ENCODE results near the gene CDK14.

Gene CDK14

GRCh38 chr7:90839727-90840291 is 243.7 kb downstream of the CDK14 start:
- in situ Hi-C loops (cut with HindIII; ENCODE audit: low pct_ligation_motif_present, low pct_unique_long_range_greater_than_20kb, low sequenced_read_pairs), result no loop called here
- no peak for DNase-seq

GRCh38 chr7:90841759-90842429 is 245.8 kb downstream of the CDK14 start:
- DNase-seq, result no peak
- in situ Hi-C loops (cut with HindIII; ENCODE audit: low pct_ligation_motif_present, low pct_unique_long_range_greater_than_20kb, low sequenced_read_pairs), result no loop called here

GRCh38 chr7:90842430-90842788 is 246.3 kb downstream of the CDK14 start:
- no peak for DNase-seq
- in situ Hi-C loops (cut with HindIII; ENCODE audit: low pct_ligation_motif_present, low pct_unique_long_range_greater_than_20kb, low sequenced_read_pairs), result no loop called here

GRCh38 chr7:90843472-90843871 is 247.4 kb downstream of the CDK14 start:
- in situ Hi-C loops (cut with HindIII; ENCODE audit: low pct_ligation_motif_present, low pct_unique_long_range_greater_than_20kb, low sequenced_read_pairs), result no loop called here

GRCh38 chr7:90844421-90844820 is 248.3 kb downstream of the CDK14 start:
- in situ Hi-C loops (cut with HindIII; ENCODE audit: low pct_ligation_motif_present, low pct_unique_long_range_greater_than_20kb, low sequenced_read_pairs), result no loop called here
- no peak for DNase-seq

More at GRCh38 chr7:90843472-90843871, 247.4 kb downstream of the CDK14 start:
- DNase-seq, result no peak

- in situ Hi-C loops (cut with HindIII; ENCODE audit: low pct_ligation_motif_present, low pct_unique_long_range_greater_than_20kb, low sequenced_read_pairs), result no loop called here
- no peak for DNase-seq
Observed at GRCh38 chr7:90846192-90846591, 250.1 kb downstream of the CDK14 start.

GRCh38 chr7:90850066-90850465 is 253.9 kb downstream of the CDK14 start:
- in situ Hi-C loops (cut with HindIII; ENCODE audit: low pct_ligation_motif_present, low pct_unique_long_range_greater_than_20kb, low sequenced_read_pairs), result no loop called here

GRCh38 chr7:90850471-90850870 is 254.3 kb downstream of the CDK14 start:
- DNase-seq, result no peak
- in situ Hi-C loops (cut with HindIII; ENCODE audit: low pct_ligation_motif_present, low pct_unique_long_range_greater_than_20kb, low sequenced_read_pairs), result no loop called here

More at GRCh38 chr7:90850066-90850465, 253.9 kb downstream of the CDK14 start:
- DNase-seq, result no peak

GRCh38 chr7:90853205-90853604 is 257.1 kb downstream of the CDK14 start:
- DNase-seq, result no peak
- in situ Hi-C loops (cut with HindIII; ENCODE audit: low pct_ligation_motif_present, low pct_unique_long_range_greater_than_20kb, low sequenced_read_pairs), result no loop called here

GRCh38 chr7:90856351-90857070 is 260.4 kb downstream of the CDK14 start:
- in situ Hi-C loops (cut with HindIII; ENCODE audit: low pct_ligation_motif_present, low pct_unique_long_range_greater_than_20kb, low sequenced_read_pairs), result no loop called here
- no peak for DNase-seq

- in situ Hi-C loops (cut with HindIII; ENCODE audit: low pct_ligation_motif_present, low pct_unique_long_range_greater_than_20kb, low sequenced_read_pairs), result no loop called here
- no peak for DNase-seq
Observed at GRCh38 chr7:90857603-90858002, 261.5 kb downstream of the CDK14 start.

GRCh38 chr7:90858546-90858945 is 262.4 kb downstream of the CDK14 start:
- in situ Hi-C loops (cut with HindIII; ENCODE audit: low pct_ligation_motif_present, low pct_unique_long_range_greater_than_20kb, low sequenced_read_pairs), result no loop called here
- DNase-seq, result no peak

GRCh38 chr7:90859521-90859920 is 263.4 kb downstream of the CDK14 start:
- in situ Hi-C loops (cut with HindIII; ENCODE audit: low pct_ligation_motif_present, low pct_unique_long_range_greater_than_20kb, low sequenced_read_pairs), result no loop called here
- DNase-seq, result no peak

GRCh38 chr7:90864088-90864487 is 268.0 kb downstream of the CDK14 start:
- in situ Hi-C loops (cut with HindIII; ENCODE audit: low pct_ligation_motif_present, low pct_unique_long_range_greater_than_20kb, low sequenced_read_pairs), result no loop called here

GRCh38 chr7:90869335-90869734 is 273.2 kb downstream of the CDK14 start:
- DNase-seq, result no peak
- in situ Hi-C loops (cut with HindIII; ENCODE audit: low pct_ligation_motif_present, low pct_unique_long_range_greater_than_20kb, low sequenced_read_pairs), result no loop called here

More at GRCh38 chr7:90864088-90864487, 268.0 kb downstream of the CDK14 start:
- DNase-seq, result no peak

- no peak for DNase-seq
- in situ Hi-C loops (cut with HindIII; ENCODE audit: low pct_ligation_motif_present, low pct_unique_long_range_greater_than_20kb, low sequenced_read_pairs), result no loop called here
Observed at GRCh38 chr7:90876701-90877100, 280.6 kb downstream of the CDK14 start.

GRCh38 chr7:90877201-90877600 is 281.1 kb downstream of the CDK14 start:
- no peak for DNase-seq
- in situ Hi-C loops (cut with HindIII; ENCODE audit: low pct_ligation_motif_present, low pct_unique_long_range_greater_than_20kb, low sequenced_read_pairs), result no loop called here

GRCh38 chr7:90879924-90880323 is 283.8 kb downstream of the CDK14 start:
- DNase-seq, result no peak
- in situ Hi-C loops (cut with HindIII; ENCODE audit: low pct_ligation_motif_present, low pct_unique_long_range_greater_than_20kb, low sequenced_read_pairs), result no loop called here

- in situ Hi-C loops (cut with HindIII; ENCODE audit: low pct_ligation_motif_present, low pct_unique_long_range_greater_than_20kb, low sequenced_read_pairs), result no loop called here
- DNase-seq, result no peak
Observed at GRCh38 chr7:90886416-90886815, 290.3 kb downstream of the CDK14 start.

GRCh38 chr7:90889210-90889609 is 293.1 kb downstream of the CDK14 start:
- in situ Hi-C loops (cut with HindIII; ENCODE audit: low pct_ligation_motif_present, low pct_unique_long_range_greater_than_20kb, low sequenced_read_pairs), result no loop called here

More at GRCh38 chr7:90889210-90889609, 293.1 kb downstream of the CDK14 start:
- no peak for DNase-seq

Measured in ACHN (cell line).